ENCODE data around the gene RUNX3. TPM values are rescaled to one million over a fixed set of nuclear protein-coding genes. Genes with fewer than 3 reads are reported as not detected.

The RUNX3 gene
- polyA plus RNA-seq, 1 donor (not counting 4 experiments of a cell fraction or from before 2014, with no cell fraction given): not detected

DNA sequence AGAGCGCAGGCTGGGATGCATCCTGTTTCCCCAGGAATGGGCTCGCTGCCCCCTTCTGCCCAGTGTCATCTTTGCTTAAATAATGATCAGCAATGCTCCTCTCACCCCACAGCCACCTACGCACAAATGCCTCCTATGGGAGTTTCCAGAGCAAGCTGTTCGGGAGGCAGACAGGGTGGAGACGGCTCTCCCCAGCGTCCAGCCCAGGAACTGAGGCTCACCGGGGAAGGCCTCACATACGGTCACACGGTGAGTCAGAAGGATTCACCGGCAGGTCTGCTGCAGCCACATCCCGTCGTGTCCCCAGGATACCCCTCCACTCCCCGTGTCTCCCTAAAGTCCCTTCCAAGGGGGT, 40.3 kb upstream of the RUNX3 start:
- H3K4me3 ChIP-seq (ENCODE audit: control insufficient read depth in 2 of 3, extremely low read depth in 1 of 3, insufficient read depth in 2 of 3, low read depth in 1 of 3, low read length in 3 of 3): peak overlapping the region in 1 of 3 experiments; percentile 16
- peak overlapping the region; percentile 72 for H2AFZ ChIP-seq (ENCODE audit: control insufficient read depth, low read length)
- H3K4me2 ChIP-seq (ENCODE audit: control insufficient read depth, extremely low read depth, insufficient read depth, low read depth, low read length): peak overlapping the region; percentile 61
- H3K9ac ChIP-seq (ENCODE audit: control insufficient read depth, extremely low read depth, insufficient read depth, low read length): peak overlapping the region; percentile 25
- dilution Hi-C loops (cut with MboI; ENCODE audit: extremely low pct_ligation_motif_present, low sequenced_read_pairs): no loop called here
- H4K20me1 ChIP-seq (ENCODE audit: control insufficient read depth, extremely low read depth, insufficient read depth, low read length): no peaks in the 10 kb centered on the region
- FAIRE-seq (peak; percentile 82), DNase-seq (ENCODE audit: low read depth, low spot score) (peak; percentile 28)
- H3K79me2 ChIP-seq (ENCODE audit: control insufficient read depth, insufficient read depth, low read length): no peaks in the 10 kb centered on the region
- no peaks in the 10 kb centered on the region for H3K9me1 ChIP-seq (ENCODE audit: control insufficient read depth, extremely low read depth, insufficient read depth, low read length)
- peaks cover 3% of the 10 kb centered on the region for H3K9me3 ChIP-seq (ENCODE audit: control insufficient read depth, low read depth, low read length)
- no peaks in the 10 kb centered on the region for H3K27me3 ChIP-seq (ENCODE audit: control insufficient read depth, extremely low read depth, insufficient read depth, low read length)
- peaks cover 31% of the 10 kb centered on the region for H3K4me1 ChIP-seq (ENCODE audit: control insufficient read depth, extremely low read depth, insufficient read depth, low read length)
- no peaks in the 10 kb centered on the region for H3K36me3 ChIP-seq (ENCODE audit: control insufficient read depth in 2 of 2, extremely low read depth in 1 of 2, insufficient read depth in 2 of 2, low read length in 2 of 2)
- TF ChIP-seq, protein P1, sequence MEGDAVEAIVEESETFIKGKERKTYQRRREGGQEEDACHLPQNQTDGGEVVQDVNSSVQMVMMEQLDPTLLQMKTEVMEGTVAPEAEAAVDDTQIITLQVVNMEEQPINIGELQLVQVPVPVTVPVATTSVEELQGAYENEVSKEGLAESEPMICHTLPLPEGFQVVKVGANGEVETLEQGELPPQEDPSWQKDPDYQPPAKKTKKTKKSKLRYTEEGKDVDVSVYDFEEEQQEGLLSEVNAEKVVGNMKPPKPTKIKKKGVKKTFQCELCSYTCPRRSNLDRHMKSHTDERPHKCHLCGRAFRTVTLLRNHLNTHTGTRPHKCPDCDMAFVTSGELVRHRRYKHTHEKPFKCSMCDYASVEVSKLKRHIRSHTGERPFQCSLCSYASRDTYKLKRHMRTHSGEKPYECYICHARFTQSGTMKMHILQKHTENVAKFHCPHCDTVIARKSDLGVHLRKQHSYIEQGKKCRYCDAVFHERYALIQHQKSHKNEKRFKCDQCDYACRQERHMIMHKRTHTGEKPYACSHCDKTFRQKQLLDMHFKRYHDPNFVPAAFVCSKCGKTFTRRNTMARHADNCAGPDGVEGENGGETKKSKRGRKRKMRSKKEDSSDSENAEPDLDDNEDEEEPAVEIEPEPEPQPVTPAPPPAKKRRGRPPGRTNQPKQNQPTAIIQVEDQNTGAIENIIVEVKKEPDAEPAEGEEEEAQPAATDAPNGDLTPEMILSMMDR (optimal IDR thresholded peaks at IDR 0.05 in 1 of 3, IDR thresholded peaks at IDR 0.05 in 1 of 3, conservative IDR thresholded peaks at IDR 0.05 in 1 of 3; ENCODE audit: extremely low read depth in 1 of 3, insufficient read depth in 2 of 3, low read length in 3 of 3): peak; percentile 42 to 60 (median 59)
- no peak for TF ChIP-seq EZH2 (IDR thresholded peaks at IDR 0.05; ENCODE audit: low read length)
- peak overlapping the region; percentile 22 for H3K27ac ChIP-seq (ENCODE audit: control insufficient read depth, insufficient read depth, low read length)

DNA sequence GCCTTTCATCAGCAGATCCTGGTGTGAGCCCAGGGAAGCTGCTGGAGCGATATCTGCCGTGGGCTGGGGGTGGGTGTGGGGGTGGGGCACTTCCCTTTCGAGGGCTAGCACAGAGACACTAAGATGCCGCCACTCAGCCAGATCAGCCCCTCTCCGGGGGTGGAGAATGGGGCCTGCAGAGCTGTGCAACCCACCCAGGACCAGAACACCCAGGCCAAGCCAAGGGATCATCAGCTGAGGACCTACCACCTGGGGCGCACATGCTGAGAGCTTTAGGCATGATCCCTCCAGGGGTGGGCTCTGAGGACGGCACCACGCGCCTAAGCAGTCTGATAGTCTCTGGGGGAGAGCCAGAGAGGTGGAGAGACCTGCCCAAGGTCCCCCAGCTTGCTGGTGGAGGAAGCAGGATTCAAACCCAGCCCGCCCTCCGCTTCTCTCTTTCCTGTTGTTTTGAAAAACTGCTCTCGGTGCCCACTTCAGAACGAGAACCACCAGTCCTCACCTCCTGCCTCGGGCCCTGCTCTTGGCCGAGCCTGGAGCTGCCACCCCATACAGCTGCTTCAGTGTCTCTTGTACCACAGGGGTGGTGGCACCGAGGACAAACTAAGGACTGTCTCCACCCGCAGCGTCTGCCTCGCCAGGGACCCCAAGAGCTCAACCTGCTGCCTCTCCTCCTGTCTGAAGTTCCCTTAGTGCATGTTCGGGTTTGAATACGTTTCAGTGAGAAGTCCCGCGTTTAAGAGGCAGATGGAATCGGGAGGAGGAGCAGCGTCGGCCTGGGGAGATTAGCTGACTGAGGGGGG, 39.7 kb upstream of the RUNX3 start:
- peaks cover 3% of the 10 kb centered on the region for H3K9me3 ChIP-seq (ENCODE audit: control insufficient read depth, low read depth, low read length)
- peak overlapping the region in 1 of 3 experiments; percentile 16 for H3K4me3 ChIP-seq (ENCODE audit: control insufficient read depth in 2 of 3, extremely low read depth in 1 of 3, insufficient read depth in 2 of 3, low read depth in 1 of 3, low read length in 3 of 3)
- no peak for TF ChIP-seq EZH2 (IDR thresholded peaks at IDR 0.05; ENCODE audit: low read length)
- TF ChIP-seq, protein P1 (optimal IDR thresholded peaks at IDR 0.05 in 1 of 3, IDR thresholded peaks at IDR 0.05 in 1 of 3, conservative IDR thresholded peaks at IDR 0.05 in 1 of 3; ENCODE audit: extremely low read depth in 1 of 3, insufficient read depth in 2 of 3, low read length in 3 of 3): no peak
- H3K9me1 ChIP-seq (ENCODE audit: control insufficient read depth, extremely low read depth, insufficient read depth, low read length): no peaks in the 10 kb centered on the region
- H3K79me2 ChIP-seq (ENCODE audit: control insufficient read depth, insufficient read depth, low read length): no peaks in the 10 kb centered on the region
- peak overlapping the region; percentile 25 for H3K9ac ChIP-seq (ENCODE audit: control insufficient read depth, extremely low read depth, insufficient read depth, low read length)
- dilution Hi-C loops (cut with MboI; ENCODE audit: extremely low pct_ligation_motif_present, low sequenced_read_pairs): no loop called here
- H3K36me3 ChIP-seq (ENCODE audit: control insufficient read depth in 2 of 2, extremely low read depth in 1 of 2, insufficient read depth in 2 of 2, low read length in 2 of 2): no peaks in the 10 kb centered on the region
- peaks cover 31% of the 10 kb centered on the region for H3K4me1 ChIP-seq (ENCODE audit: control insufficient read depth, extremely low read depth, insufficient read depth, low read length)
- FAIRE-seq (no peak), DNase-seq (ENCODE audit: low read depth, low spot score) (no peak)
- no peaks in the 10 kb centered on the region for H4K20me1 ChIP-seq (ENCODE audit: control insufficient read depth, extremely low read depth, insufficient read depth, low read length)
- no peaks in the 10 kb centered on the region for H3K27me3 ChIP-seq (ENCODE audit: control insufficient read depth, extremely low read depth, insufficient read depth, low read length)
- peak overlapping the region; percentile 72 for H2AFZ ChIP-seq (ENCODE audit: control insufficient read depth, low read length)
- peak overlapping the region; percentile 22 for H3K27ac ChIP-seq (ENCODE audit: control insufficient read depth, insufficient read depth, low read length)
- H3K4me2 ChIP-seq (ENCODE audit: control insufficient read depth, extremely low read depth, insufficient read depth, low read depth, low read length): peak overlapping the region; percentile 61

All from keratinocyte (primary cell).